HEK293T (cell line): ENCODE results near the gene TMEM87B.

Experiments
- CTCF ChIA-PET: fragments of 350-600 bp; formaldehyde crosslinking; extraction: SDS; loops from one replicate; lab custom pipeline; 2021; ENCODE audit warnings: antibody characterized with exemption, inconsistent platforms; lab: Yijun Ruan, JAX
- POLR2A ChIA-PET: fragments of 350-600 bp; formaldehyde crosslinking; extraction: SDS; loops from one replicate; lab custom pipeline; 2020; ENCODE audit warnings: antibody characterized with exemption, inconsistent platforms; lab: Yijun Ruan, JAX
- DNase-seq: peaks from one replicate; pipeline ENCODE4 v3.0.0; 2012; ENCODE audit warnings: mixed read lengths; ENCODE audit errors: extremely low spot score
- ARNT ChIP-seq: fragments of 450-650 bp; IDR thresholded peaks from 2 replicates; pipeline ENCODE4 v1.6.1; 2017; ENCODE audit warnings: mild to moderate bottlenecking
- BHLHE40 ChIP-seq: fragments of 450-650 bp; IDR thresholded peaks from 2 replicates; pipeline ENCODE4 v1.6.1; 2016; ENCODE audit warnings: mild to moderate bottlenecking, moderate library complexity, borderline replicate concordance
- CTBP1 ChIP-seq: fragments of 450-650 bp; IDR thresholded peaks from 2 replicates; pipeline ENCODE4 v1.6.1; 2016; ENCODE audit warnings: borderline replicate concordance
- ELF4 ChIP-seq: fragments of 450-650 bp; IDR thresholded peaks from 2 replicates; pipeline ENCODE4 v1.6.1; 2017; ENCODE audit warnings: antibody characterized with exemption
- FOXA1 ChIP-seq: fragments of 450-650 bp; IDR thresholded peaks from 2 replicates; pipeline ENCODE4 v1.6.1; 2016; ENCODE audit warnings: mild to moderate bottlenecking
- FOXK2 ChIP-seq: fragments of 450-650 bp; IDR thresholded peaks from 2 replicates; pipeline ENCODE4 v1.6.1; 2016; ENCODE audit warnings: mild to moderate bottlenecking
- FOXM1 ChIP-seq: fragments of 450-650 bp; IDR thresholded peaks from 2 replicates; pipeline ENCODE4 v1.6.1; 2017; ENCODE audit warnings: mild to moderate bottlenecking, borderline replicate concordance
- HDGF ChIP-seq: fragments of 450-650 bp; IDR thresholded peaks from 2 replicates; pipeline ENCODE4 v1.6.1; 2017; ENCODE audit warnings: antibody characterized with exemption, borderline replicate concordance
- L3MBTL2 ChIP-seq: fragments of 450-650 bp; conservative IDR thresholded peaks from 2 replicates; pipeline ENCODE4 v1.6.1; 2016; ENCODE audit warnings: mild to moderate bottlenecking
- LEF1 ChIP-seq: fragments of 450-650 bp; IDR thresholded peaks from 2 replicates; pipeline ENCODE4 v1.6.1; 2017; ENCODE audit warnings: mild to moderate bottlenecking, borderline replicate concordance
- NFRKB ChIP-seq: fragments of 450-650 bp; IDR thresholded peaks from 2 replicates; pipeline ENCODE4 v1.6.1; 2016; ENCODE audit warnings: mild to moderate bottlenecking, moderate library complexity
- PKNOX1 ChIP-seq: fragments of 450-650 bp; IDR thresholded peaks from 2 replicates; pipeline ENCODE4 v1.6.1; 2016
- SP1 ChIP-seq: fragments of 450-650 bp; IDR thresholded peaks from 2 replicates; pipeline ENCODE4 v1.6.1; 2017
- SUZ12 ChIP-seq: fragments of 450-650 bp; IDR thresholded peaks from 2 replicates; pipeline ENCODE4 v1.6.1; 2016; ENCODE audit warnings: mild to moderate bottlenecking
- TARDBP ChIP-seq: fragments of 450-650 bp; IDR thresholded peaks from 2 replicates; pipeline ENCODE4 v1.6.1; 2016
- ZNF384 ChIP-seq: fragments of 450-650 bp; IDR thresholded peaks from 2 replicates; pipeline ENCODE4 v1.6.1; 2016

TMEM87B gene

GRCh38 chr2:112031473-112032223, 23.4 kb upstream of the TMEM87B start:
- ChIA-PET POLR2A (no interaction called here), CTCF (no interaction called here)
- no peak for DNase-seq
- no peak for TF ChIP-seq BHLHE40
- no peak for TF ChIP-seq ZNF384
- no peak for TF ChIP-seq PKNOX1
- no peak for TF ChIP-seq NFRKB
- no peak for TF ChIP-seq ELF4
- TF ChIP-seq TARDBP, result no peak
- no peak for TF ChIP-seq HDGF
- no peak for TF ChIP-seq L3MBTL2
- no peak for TF ChIP-seq ARNT
- TF ChIP-seq SUZ12, result no peak
- TF ChIP-seq FOXM1, result no peak
- no peak for TF ChIP-seq SP1
- TF ChIP-seq FOXK2, result no peak

GRCh38 chr2:112032224-112032586, 22.9 kb upstream of the TMEM87B start:
- DNase-seq, result no peak
- TF ChIP-seq NFRKB, result no peak
- no peak for TF ChIP-seq FOXK2
- TF ChIP-seq SP1, result no peak
- TF ChIP-seq SUZ12, result no peak
- no peak for TF ChIP-seq CTBP1
- TF ChIP-seq HDGF, result no peak
- TF ChIP-seq BHLHE40, result no peak
- no peak for TF ChIP-seq ZNF384
- no peak for TF ChIP-seq TARDBP
- TF ChIP-seq LEF1, result no peak
- no peak for TF ChIP-seq PKNOX1
- TF ChIP-seq ARNT, result no peak
- no peak for TF ChIP-seq FOXM1
- no peak for TF ChIP-seq ELF4
- no peak for TF ChIP-seq FOXA1
- POLR2A ChIA-PET, result no interaction called here
- CTCF ChIA-PET, result interaction anchor here (0.6 kb wide), 1 partner anchor 599 kb away, joined by 3 read pairs; no protein-coding TSS in a partner anchor

GRCh38 chr2:112032689-112033465, 22.2 kb upstream of the TMEM87B start:
- POLR2A ChIA-PET, result no interaction called here
- DNase-seq, result no peak
- TF ChIP-seq SP1 (no peak), FOXK2 (no peak), TARDBP (no peak), SUZ12 (no peak), CTBP1 (no peak), ARNT (no peak), ELF4 (no peak), ZNF384 (peak; percentile 75)
- CTCF ChIA-PET, result interaction anchor here (0.6 kb wide), 1 partner anchor 599 kb away, joined by 3 read pairs; no protein-coding TSS in a partner anchor

- CTCF ChIA-PET, result no interaction called here
- POLR2A ChIA-PET, result no interaction called here
- no peak for TF ChIP-seq NFRKB
- no peak for TF ChIP-seq ARNT
- no peak for TF ChIP-seq BHLHE40
- TF ChIP-seq ZNF384, result no peak
- TF ChIP-seq HDGF, result no peak
- no peak for TF ChIP-seq TARDBP
- TF ChIP-seq FOXK2, result no peak
- no peak for TF ChIP-seq FOXA1
- TF ChIP-seq ELF4, result no peak
- TF ChIP-seq PKNOX1, result no peak
- no peak for TF ChIP-seq FOXM1
- TF ChIP-seq SUZ12, result no peak
- no peak for TF ChIP-seq SP1
- TF ChIP-seq LEF1, result no peak
- no peak for DNase-seq
Measured at GRCh38 chr2:112033600-112033999, 21.5 kb upstream of the TMEM87B start.

GRCh38 chr2:112034924-112035323, 20.1 kb upstream of the TMEM87B start:
- DNase-seq, result no peak
- ChIA-PET CTCF (no interaction called here), POLR2A (no interaction called here)
- TF ChIP-seq LEF1 (no peak), TARDBP (no peak), ARNT (no peak), FOXM1 (no peak), SP1 (no peak), CTBP1 (no peak), HDGF (no peak), NFRKB (no peak), ZNF384 (no peak), PKNOX1 (no peak), FOXA1 (no peak), L3MBTL2 (no peak), SUZ12 (no peak), BHLHE40 (no peak), ELF4 (no peak), FOXK2 (no peak)
